HUES6 (cell line): ENCODE data around the gene PHACTR1.

ENCODE experiments used
- H3K27ac ChIP-seq: 2 replicates; pipeline ENCODE4 v1.7.0; 2013; ENCODE audit warnings: low read depth, mild to moderate bottlenecking, low read length, inconsistent platforms
- H3K27me3 ChIP-seq: 2 replicates; pipeline ENCODE4 v1.6.1; 2013; ENCODE audit warnings: low read length; ENCODE audit not compliant: control insufficient read depth, insufficient read depth
- H3K36me3 ChIP-seq: 2 replicates; pipeline ENCODE4 v1.6.1; 2013; ENCODE audit warnings: low read length; ENCODE audit not compliant: control insufficient read depth, insufficient read depth
- H3K4me1 ChIP-seq: 2 replicates; pipeline ENCODE4 v1.6.1; 2013; ENCODE audit warnings: low read length; ENCODE audit not compliant: control insufficient read depth, insufficient read depth
- H3K4me3 ChIP-seq: 2 replicates; pipeline ENCODE4 v1.5.1; 2013; ENCODE audit warnings: low read depth, low read length
- H3K9ac ChIP-seq: one replicate; pipeline ENCODE4 v1.6.1; 2013; ENCODE audit warnings: mild to moderate bottlenecking, low read length
- H3K9me3 ChIP-seq: 2 replicates; pipeline ENCODE4 v1.6.1; 2013; ENCODE audit warnings: low read depth, low read length; ENCODE audit not compliant: control insufficient read depth, insufficient read depth

PHACTR1 gene

GRCh38 chr6:13009031-13009430 lies 292.5 kb downstream of the PHACTR1 start:
- Histone ChIP-seq H3K36me3 (no peaks in the 10 kb centered on the region), H3K27ac (no peak overlapping the region), H3K27me3 (peaks cover 38% of the 10 kb centered on the region), H3K4me3 (no peak overlapping the region), H3K9me3 (no peaks in the 10 kb centered on the region), H3K9ac (no peak overlapping the region), H3K4me1 (peaks cover 4% of the 10 kb centered on the region; the same call in 1 of the 2 replicates)

GRCh38 chr6:13009461-13009860 lies 292.9 kb downstream of the PHACTR1 start:
- Histone ChIP-seq H3K4me3 (no peak overlapping the region), H3K9me3 (no peaks in the 10 kb centered on the region), H3K27me3 (peaks cover 42% of the 10 kb centered on the region), H3K36me3 (no peaks in the 10 kb centered on the region), H3K4me1 (peaks cover 4% of the 10 kb centered on the region; the same call in 1 of the 2 replicates), H3K9ac (no peak overlapping the region), H3K27ac (no peak overlapping the region)

- Histone ChIP-seq H3K27me3 (peaks cover 64% of the 10 kb centered on the region), H3K4me1 (peaks cover 4% of the 10 kb centered on the region; the same call in 1 of the 2 replicates), H3K9ac (no peak overlapping the region), H3K4me3 (no peak overlapping the region), H3K9me3 (no peaks in the 10 kb centered on the region), H3K36me3 (no peaks in the 10 kb centered on the region), H3K27ac (no peak overlapping the region)
Observed at GRCh38 chr6:13011612-13012146, 295.1 kb downstream of the PHACTR1 start.

DNA sequence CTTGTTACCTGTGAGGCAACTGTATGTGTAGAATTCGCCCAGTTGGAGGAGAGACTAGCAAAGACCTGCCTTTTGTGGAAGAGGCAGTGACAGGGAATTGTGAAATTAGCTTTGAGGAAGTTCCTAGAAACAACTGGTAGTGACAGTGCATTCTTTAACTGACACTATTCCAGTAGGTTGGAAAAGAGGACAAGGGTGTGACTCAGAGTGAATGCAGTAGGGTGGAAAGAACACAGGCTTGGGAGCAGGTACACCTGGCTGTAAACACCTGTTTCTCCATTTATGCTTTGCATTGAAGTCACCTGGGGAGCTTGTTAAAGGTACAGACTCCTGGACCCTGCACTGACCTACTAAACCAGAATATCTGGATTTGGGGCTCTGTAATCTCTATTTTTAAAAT lies 295.7 kb downstream of the PHACTR1 start:
- H3K27ac ChIP-seq, result no peak overlapping the region
- H3K27me3 ChIP-seq, result peaks cover 66% of the 10 kb centered on the region
- no peak overlapping the region for H3K9ac ChIP-seq
- H3K36me3 ChIP-seq, result no peaks in the 10 kb centered on the region
- H3K9me3 ChIP-seq, result no peaks in the 10 kb centered on the region
- no peak overlapping the region for H3K4me3 ChIP-seq
- H3K4me1 ChIP-seq, result peaks cover 4% of the 10 kb centered on the region; the same call in 1 of the 2 replicates

DNA sequence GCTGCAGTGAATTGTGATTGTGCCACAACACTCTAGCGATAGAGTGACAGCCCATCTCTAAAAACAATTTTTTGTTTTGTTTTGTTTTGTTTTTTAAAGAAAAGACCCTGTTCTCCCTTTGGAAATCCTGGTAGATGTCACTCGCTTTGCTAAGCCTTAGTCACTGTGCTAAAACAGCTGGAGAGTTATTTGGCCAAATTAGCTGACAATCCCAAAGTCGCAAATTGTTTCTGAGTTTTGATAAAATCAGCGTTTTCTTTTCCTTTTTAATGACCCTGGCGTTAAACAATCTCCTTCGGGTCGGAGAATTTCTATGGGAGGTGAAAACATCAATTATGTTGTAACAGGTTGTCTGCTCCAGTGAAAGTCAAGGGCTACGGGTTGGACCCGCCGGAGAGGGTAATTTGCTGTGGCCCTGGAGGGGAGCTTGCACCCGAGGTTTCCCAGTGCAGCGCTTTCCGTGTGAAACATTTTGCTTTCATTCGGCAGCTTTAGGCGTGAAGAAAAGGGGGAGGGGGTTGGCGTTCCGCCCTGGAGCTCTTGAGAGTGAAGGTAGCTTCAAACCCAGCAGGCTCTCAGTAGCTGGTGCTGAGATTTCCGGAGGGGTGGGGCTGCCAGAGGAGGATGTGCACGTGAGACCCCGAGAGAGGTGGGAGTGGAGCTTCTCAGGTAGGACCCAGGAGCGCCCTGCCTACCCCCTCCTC lies 296.6 kb downstream of the PHACTR1 start:
- Histone ChIP-seq H3K36me3 (no peaks in the 10 kb centered on the region), H3K9me3 (no peaks in the 10 kb centered on the region), H3K27me3 (peaks cover 66% of the 10 kb centered on the region), H3K4me3 (peak overlapping the region; percentile 66), H3K4me1 (peaks cover 4% of the 10 kb centered on the region; the same call in 1 of the 2 replicates), H3K27ac (no peak overlapping the region), H3K9ac (no peak overlapping the region)

DNA sequence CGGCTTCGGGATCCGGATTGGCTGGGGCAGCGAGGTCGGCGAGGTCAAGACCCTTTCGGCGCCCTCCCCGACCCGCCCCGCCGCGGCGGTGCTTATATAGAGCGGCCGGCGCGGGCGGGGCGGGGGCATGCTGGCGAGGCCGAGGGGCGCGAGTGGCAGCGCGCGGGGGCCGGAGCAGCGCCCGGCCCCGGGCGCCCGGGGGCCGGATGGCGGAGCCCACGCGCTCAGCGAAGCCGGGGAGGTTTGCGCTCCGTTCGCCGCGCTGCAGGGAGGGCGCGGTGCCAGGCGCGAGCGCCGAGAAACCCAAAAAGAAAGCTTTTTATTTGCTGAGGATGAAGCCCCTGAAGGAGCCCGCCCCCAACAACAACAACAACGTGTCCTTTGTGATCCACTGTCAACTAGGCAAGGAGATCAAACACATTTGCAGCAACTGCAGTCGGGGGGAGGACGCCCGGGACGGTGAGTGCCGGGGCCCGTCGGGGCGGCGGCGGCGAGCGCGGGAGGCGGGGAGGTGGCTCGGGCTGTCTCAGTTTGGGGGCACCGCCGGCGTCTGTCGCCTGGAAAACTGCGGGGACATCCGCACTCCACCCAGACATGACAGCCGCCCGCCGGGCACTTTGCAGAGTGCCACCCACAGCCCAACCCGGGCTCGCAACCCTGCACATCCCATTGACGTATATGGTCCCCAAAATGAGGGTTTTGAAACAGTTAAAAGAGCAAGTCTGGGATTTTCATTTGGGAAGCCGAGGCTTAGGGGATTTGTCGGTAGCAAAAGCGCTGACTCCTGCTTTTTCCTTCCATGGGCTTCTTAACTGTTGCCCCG lies 297.3 kb downstream of the PHACTR1 start:
- no peak overlapping the region for H3K9ac ChIP-seq
- H3K27ac ChIP-seq, result no peak overlapping the region
- peak overlapping the region; percentile 66 for H3K4me3 ChIP-seq
- H3K27me3 ChIP-seq, result peaks cover 66% of the 10 kb centered on the region
- peaks cover 4% of the 10 kb centered on the region; the same call in 1 of the 2 replicates for H3K4me1 ChIP-seq
- no peaks in the 10 kb centered on the region for H3K9me3 ChIP-seq
- no peaks in the 10 kb centered on the region for H3K36me3 ChIP-seq

DNA sequence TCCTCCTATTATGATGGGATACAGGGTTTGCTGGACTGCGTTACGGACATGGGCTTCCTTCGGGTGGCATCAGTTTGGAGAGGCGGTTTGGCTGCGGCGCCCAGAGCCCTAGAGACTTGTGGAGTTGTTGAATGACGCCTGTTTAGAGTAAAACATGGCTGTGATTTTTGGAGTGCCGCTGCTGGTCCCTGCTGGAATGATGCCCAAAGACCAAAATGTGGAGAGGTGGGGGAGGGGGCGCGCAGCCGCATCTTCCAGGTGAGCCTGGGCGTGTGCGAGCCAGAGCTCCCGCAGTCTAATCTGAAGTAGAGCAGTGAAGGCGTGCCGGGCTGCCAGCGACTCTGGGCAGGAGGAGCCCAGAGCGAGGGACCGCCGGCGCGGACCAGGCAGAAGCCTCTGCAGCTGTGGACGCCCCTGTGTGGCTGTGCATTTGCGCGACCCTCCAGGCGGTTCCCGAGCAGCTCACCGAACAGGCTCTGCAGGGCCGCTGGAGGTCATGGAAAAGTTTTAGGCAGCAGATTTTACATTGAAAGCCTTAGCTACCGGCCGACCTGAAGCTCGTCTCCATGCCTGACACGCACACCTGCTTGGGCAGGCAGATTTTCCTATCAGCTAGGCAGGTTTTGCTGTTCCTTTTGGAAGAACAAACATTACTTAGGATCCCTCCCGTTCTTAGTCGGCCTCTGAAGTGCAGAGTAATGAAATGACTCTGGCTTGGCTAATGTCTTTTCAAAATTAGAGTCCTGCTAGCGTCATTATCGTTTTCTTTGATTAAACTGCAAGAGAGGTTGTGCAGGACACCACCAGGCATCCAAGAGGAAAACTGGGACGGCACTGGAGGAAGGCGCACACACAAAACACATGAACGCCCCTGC lies 298.2 kb downstream of the PHACTR1 start:
- Histone ChIP-seq H3K9ac (no peak overlapping the region), H3K4me3 (peak overlapping the region; percentile 66), H3K9me3 (no peaks in the 10 kb centered on the region), H3K27ac (no peak overlapping the region), H3K27me3 (peaks cover 66% of the 10 kb centered on the region), H3K36me3 (no peaks in the 10 kb centered on the region), H3K4me1 (peaks cover 4% of the 10 kb centered on the region; the same call in 1 of the 2 replicates)

GRCh38 chr6:13015379-13015681 lies 298.8 kb downstream of the PHACTR1 start:
- Histone ChIP-seq H3K36me3 (no peaks in the 10 kb centered on the region), H3K27me3 (peaks cover 64% of the 10 kb centered on the region), H3K9ac (no peak overlapping the region), H3K4me3 (peak overlapping the region; percentile 66; the same call in 1 of the 2 replicates), H3K9me3 (no peaks in the 10 kb centered on the region), H3K4me1 (peaks cover 4% of the 10 kb centered on the region; the same call in 1 of the 2 replicates), H3K27ac (no peak overlapping the region)

DNA sequence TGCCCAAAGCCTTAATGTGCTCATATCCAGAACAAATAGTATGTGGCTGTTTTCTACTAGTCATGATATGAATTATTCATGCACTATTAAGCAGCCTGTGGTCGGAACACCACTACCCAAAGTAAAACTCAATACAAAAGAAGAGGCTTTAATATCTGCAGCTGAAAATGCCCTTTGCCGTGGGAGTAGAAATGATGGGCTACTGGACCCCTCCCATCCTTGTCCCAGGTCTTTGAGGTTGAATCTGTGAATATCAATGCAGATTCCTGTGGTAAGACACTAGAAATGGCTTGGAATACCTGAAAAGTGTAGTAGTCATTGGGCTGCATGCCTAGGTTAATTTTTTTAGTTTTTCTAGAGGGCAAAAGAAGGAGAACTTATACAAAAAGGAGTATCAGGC lies 308.0 kb downstream of the PHACTR1 start:
- H3K9ac ChIP-seq, result no peak overlapping the region
- H3K36me3 ChIP-seq, result no peaks in the 10 kb centered on the region
- no peak overlapping the region for H3K4me3 ChIP-seq
- no peaks in the 10 kb centered on the region for H3K9me3 ChIP-seq
- H3K27ac ChIP-seq, result no peak overlapping the region
- no peaks in the 10 kb centered on the region for H3K27me3 ChIP-seq
- no peaks in the 10 kb centered on the region for H3K4me1 ChIP-seq

DNA sequence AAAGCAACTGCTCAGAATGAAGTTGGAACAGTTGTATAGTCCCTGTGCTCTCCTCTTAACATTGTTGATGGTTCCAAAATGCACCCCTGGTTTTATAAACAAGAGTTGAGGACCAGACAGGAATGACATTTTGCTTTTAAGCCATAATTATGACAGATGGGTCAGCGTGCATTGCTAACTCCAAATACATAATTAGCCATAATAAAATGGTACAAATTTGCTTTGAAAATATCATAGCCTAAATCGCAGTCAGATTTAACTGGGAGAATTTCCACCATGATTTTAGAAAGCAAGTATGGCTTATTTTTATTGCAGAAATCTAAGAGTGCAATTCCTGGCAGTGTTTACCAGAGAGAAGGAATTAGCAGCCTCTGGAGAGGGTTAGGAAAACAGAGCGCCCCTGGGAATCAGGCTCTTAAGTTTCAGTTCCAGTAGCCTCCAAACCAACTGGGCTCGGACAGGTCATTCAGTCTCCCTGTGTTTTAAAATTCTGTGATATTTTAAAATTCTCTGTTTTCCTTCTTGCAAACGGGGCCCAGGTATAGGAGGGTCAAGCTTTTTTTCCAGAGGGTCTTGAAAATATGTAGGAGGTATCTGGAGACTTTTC lies 309.4 kb downstream of the PHACTR1 start:
- no peak overlapping the region for H3K27ac ChIP-seq
- H3K9me3 ChIP-seq, result no peaks in the 10 kb centered on the region

More for the DNA sequence above, 309.4 kb downstream of the PHACTR1 start:
- no peaks in the 10 kb centered on the region for H3K4me1 ChIP-seq
- H3K4me3 ChIP-seq, result no peak overlapping the region
- no peaks in the 10 kb centered on the region for H3K36me3 ChIP-seq
- H3K27me3 ChIP-seq, result no peaks in the 10 kb centered on the region
- H3K9ac ChIP-seq, result no peak overlapping the region
